GM18511 (cell line): ENCODE measurements around the gene TNXB.
"Not testable (repeated sequence)": the region's sequence is repeated elsewhere in the genome, so short reads cannot be mapped to it uniquely, and the experiment has no call there.

Source experiments
- ATAC-seq: cut with Tn5 transposase; IDR thresholded peaks from one replicate; pipeline ENCODE4 v1.9.1; 2021; ENCODE audit warnings: mild to moderate bottlenecking, moderate library complexity; ENCODE audit not compliant: unreplicated experiment

TNXB gene

DNA sequence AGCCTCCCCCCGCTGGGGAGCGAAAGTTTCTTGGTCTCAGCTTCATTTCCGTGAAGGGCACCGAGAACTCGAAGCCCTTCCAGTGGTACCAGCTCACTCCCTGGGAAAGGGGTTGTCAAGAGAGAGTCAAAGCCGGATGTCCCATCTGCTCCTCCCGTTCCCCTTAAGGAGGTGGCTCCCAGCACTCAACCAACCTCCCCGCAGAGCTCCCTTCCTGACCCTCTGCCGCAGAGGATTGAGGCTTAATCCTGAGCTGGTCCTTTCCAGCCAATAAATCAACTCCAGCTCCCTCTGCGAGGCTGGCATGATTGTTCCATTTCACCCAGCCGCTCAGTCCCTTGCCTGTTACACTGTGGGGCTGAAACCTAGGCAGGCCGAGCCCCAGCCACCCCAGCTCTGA, 100.5 kb downstream of the TNXB start:
- ATAC-seq = not testable (repeated sequence)

DNA sequence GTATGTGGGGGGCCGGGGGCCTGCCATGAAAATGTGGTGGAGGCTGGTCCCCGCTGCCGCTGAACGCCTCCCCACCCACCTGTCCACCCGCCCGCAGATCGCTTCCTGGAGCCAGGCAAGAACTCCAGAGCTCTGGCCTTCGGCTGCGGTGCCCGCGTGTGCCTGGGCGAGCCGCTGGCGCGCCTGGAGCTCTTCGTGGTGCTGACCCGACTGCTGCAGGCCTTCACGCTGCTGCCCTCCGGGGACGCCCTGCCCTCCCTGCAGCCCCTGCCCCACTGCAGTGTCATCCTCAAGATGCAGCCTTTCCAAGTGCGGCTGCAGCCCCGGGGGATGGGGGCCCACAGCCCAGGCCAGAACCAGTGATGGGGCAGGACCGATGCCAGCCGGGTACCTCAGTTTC, 101.1 kb downstream of the TNXB start:
- ATAC-seq = not testable (repeated sequence)

DNA sequence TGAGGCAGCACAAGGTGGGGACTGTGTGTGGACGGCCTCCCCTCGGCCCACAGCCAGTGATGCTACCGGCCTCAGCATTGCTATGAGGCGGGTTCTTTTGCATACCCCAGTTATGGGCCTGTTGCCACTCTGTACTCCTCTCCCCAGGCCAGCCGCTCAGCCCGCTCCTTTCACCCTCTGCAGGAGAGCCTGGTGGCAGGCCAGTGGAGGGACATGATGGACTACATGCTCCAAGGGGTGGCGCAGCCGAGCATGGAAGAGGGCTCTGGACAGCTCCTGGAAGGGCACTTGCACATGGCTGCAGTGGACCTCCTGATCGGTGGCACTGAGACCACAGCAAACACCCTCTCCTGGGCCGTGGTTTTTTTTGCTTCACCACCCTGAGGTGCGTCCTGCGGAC, 102.1 kb downstream of the TNXB start:
- not testable (repeated sequence) for ATAC-seq

DNA sequence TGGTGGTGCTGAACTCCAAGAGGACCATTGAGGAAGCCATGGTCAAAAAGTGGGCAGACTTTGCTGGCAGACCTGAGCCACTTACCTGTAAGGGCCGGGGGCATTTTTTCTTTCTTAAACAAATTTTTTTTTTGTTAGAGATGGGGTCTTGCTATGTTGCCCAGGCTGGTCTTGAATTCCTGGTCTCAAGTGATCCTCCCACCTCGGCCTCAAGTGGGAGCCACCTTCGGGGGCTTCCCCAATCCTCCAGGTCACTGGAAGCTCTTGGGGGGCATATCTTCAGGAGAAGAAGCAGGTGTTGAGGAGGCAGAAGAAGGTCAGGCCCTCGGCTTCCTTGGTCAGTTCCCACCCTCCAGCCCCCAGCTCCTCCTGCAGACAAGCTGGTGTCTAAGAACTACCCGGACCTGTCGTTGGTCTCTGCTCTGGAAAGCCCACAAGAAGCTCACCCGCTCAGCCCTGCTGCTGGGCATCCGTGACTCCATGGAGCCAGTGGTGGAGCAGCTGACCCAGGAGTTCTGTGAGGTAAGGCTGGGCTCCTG, 103.1 kb downstream of the TNXB start:
- not testable (repeated sequence) for ATAC-seq

DNA sequence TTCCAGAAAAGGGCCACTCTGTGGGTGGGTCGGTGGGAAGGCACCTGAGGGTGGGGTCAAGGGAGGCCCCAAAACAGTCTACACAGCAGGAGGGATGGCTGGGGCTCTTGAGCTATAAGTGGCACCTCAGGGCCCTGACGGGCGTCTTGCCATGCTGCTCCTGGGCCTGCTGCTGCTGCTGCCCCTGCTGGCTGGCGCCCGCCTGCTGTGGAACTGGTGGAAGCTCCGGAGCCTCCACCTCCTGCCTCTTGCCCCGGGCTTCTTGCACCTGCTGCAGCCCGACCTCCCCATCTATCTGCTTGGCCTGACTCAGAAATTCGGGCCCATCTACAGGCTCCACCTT, 103.6 kb downstream of the TNXB start:
- not testable (repeated sequence) for ATAC-seq

DNA sequence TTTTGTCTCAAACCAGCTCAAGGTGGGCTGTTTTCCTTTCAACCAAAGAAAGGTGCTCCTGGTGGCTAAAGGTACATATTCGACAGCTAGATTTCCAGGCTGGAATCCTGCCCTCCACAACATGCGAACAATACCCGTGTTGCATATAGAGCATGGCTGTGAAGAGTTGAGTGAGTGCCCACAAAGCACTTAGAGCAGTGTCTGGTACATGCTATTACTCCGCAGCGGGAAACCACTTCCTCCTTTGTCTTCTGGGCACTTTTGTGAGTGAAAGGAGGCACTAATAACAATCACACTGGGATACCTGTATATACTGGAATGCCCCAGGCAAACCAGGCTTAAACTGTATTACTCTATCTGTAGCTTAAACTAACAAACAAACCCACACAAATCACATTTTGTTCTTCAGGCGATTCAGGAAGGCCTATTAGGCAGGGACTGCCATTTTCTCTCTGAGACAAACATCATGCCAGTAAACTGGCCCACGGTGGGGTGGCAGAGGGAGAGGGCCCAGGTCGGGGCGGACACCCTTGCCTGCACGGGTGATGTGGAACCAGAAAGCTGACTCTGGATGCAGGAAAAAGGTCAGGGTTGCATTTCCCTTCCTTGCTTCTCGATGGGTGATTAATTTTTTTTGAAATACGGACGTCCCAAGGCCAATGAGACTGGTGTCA, 104.1 kb downstream of the TNXB start:
- ATAC-seq = not testable (repeated sequence)

DNA sequence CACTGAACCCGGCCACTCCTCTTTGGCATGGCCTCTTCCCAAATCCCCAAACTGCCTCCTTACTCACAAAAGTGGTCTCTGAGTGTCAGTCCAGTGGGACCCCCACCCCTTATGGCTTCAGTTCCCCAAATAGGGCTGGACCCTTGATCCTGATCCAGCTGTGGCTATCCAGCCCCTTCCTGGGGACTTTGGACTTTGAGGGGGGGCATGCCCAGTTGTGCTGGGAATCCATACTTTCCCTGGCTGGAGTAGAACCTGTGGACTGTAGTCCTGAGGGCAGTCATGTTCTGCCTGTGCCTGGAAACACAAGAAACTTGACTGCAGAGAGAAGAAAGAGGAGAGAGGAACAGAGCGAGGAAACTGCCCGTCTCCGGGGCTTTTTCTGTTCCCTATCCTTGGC, 104.7 kb downstream of the TNXB start:
- not testable (repeated sequence) for ATAC-seq

DNA sequence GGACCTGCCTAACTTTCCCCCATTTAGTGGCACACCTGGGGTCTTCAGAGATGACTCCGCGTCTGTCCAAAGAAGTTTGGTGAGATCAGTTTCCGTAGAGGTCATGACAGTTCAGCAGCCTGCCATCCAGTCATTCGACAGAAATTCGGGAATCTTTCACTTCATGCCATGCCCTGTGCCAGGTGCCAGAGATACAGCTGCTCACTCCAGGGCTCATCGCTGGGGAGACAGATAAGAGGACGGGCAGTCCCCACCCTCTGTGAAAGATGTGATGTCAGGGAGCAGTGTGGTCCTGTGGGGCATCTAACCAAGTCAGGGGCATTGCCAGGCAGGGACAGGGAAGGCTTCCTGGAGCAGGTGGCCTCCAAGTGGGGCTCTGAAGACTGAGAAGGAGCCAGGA, 105.8 kb downstream of the TNXB start:
- not testable (repeated sequence) for ATAC-seq

DNA sequence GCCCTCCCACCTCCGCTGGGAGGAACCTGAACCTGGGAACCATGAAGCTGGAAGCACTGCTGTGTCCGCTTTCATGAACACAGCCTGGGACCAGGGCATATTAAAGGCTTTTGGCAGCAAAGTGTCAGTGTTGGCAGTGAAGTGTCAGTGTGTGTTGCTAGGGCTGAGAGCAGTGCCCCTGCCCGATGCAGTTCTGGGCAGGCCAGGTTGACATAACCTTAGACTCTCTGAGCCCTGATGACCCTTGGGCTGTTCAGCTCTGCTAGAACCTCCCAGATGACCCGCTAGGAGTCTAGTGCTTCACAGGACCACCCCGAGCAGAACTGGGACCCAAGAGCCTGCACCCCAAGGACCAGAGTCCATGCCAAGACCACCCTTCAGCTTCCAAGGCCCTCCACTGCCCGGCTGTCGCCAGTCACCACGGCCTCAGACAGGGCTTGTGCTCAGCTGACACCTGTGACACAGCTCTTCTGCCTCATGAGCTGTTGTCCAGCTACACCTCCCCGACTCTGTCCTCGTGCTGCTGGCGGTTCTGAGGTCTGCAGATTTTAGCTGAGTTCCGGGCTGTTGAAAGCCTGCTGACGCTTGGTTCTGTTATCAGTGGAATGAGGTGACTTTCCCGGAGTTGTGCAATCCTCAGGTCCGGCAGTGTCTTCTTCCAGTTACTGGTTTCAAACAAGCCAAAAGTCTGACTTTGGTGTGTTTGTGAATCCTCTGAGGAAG, 106.4 kb downstream of the TNXB start:
- ATAC-seq = not testable (repeated sequence)

DNA sequence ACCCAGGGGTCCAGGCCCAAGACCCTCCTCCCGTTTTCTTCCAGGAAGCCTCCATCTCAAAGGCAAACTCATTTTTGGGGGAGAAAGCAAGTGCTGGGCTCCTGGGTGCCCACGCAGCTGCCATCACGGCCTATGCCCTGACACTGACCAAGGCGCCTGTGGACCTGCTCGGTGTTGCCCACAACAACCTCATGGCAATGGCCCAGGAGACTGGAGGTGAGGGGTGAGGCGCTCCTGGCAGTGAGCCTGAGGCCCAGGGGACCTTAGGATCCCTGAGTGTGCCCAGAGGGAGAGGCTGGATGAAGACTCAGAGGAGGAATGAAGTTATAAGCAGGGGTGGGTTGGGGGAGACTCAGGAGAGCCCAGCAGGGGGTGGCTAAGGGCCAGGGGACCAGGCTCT, 112.8 kb downstream of the TNXB start:
- not testable (repeated sequence) for ATAC-seq

DNA sequence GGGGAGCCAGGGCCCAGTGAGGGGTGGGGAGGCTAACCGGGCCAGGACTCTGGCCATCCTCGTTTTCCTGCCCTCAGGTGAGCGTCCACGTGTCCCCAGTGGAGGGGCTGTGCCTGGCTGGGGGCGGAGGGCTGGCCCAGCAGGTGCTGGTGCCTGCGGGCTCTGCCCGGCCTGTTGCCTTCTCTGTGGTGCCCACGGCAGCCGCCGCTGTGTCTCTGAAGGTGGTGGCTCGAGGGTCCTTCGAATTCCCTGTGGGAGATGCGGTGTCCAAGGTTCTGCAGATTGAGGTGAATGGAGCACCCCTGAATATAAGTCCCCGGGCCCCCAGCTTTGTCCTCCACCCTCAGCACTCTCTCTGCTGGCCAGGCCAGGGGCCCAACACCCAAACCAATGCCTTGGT, 114.7 kb downstream of the TNXB start:
- ATAC-seq = not testable (repeated sequence)
